Measurements from ENCODE around the gene DZIP1L.

DZIP1L gene

GRCh38 chr3:138068046-138068445, 47.4 kb downstream of the DZIP1L start:
- no peak for DNase-seq (ENCODE audit: low read depth, low spot score)

- no peak for DNase-seq (ENCODE audit: low read depth, low spot score)
These were observed 48.4 kb downstream of the DZIP1L start for GRCh38 chr3:138066972-138067371.

- no peak for DNase-seq (ENCODE audit: low read depth, low spot score)
These were observed 49.0 kb downstream of the DZIP1L start for GRCh38 chr3:138066383-138066782.

GRCh38 chr3:138065949-138066348, 49.5 kb downstream of the DZIP1L start:
- DNase-seq (ENCODE audit: low read depth, low spot score) = no peak

GRCh38 chr3:138063416-138063815, 52.0 kb downstream of the DZIP1L start:
- no peak for DNase-seq (ENCODE audit: low read depth, low spot score)

GRCh38 chr3:138062626-138063025, 52.8 kb downstream of the DZIP1L start:
- no peak for DNase-seq (ENCODE audit: low read depth, low spot score)

GRCh38 chr3:138062037-138062436, 53.4 kb downstream of the DZIP1L start:
- DNase-seq (ENCODE audit: low read depth, low spot score) = no peak

- DNase-seq (ENCODE audit: low read depth, low spot score) = no peak
These were observed 54.6 kb downstream of the DZIP1L start for GRCh38 chr3:138060792-138061191.

GRCh38 chr3:138059261-138059660, 56.1 kb downstream of the DZIP1L start:
- DNase-seq (ENCODE audit: low read depth, low spot score) = no peak

- DNase-seq (ENCODE audit: low read depth, low spot score) = no peak
These were observed 58.0 kb downstream of the DZIP1L start for GRCh38 chr3:138057384-138057783.

GRCh38 chr3:138054057-138054456, 61.4 kb downstream of the DZIP1L start:
- no peak for DNase-seq (ENCODE audit: low read depth, low spot score)

GRCh38 chr3:138051947-138052802, 63.2 kb downstream of the DZIP1L start:
- DNase-seq (ENCODE audit: low read depth, low spot score) = peak; percentile 59

GRCh38 chr3:138049157-138049919, 66.1 kb downstream of the DZIP1L start:
- DNase-seq (ENCODE audit: low read depth, low spot score) = no peak

GRCh38 chr3:138047596-138048158, 67.7 kb downstream of the DZIP1L start:
- DNase-seq (ENCODE audit: low read depth, low spot score) = no peak

GRCh38 chr3:138046955-138047354, 68.5 kb downstream of the DZIP1L start:
- DNase-seq (ENCODE audit: low read depth, low spot score) = no peak

GRCh38 chr3:138046085-138046484, 69.3 kb downstream of the DZIP1L start:
- no peak for DNase-seq (ENCODE audit: low read depth, low spot score)

GRCh38 chr3:138043266-138044029, 72.0 kb downstream of the DZIP1L start:
- DNase-seq (ENCODE audit: low read depth, low spot score) = no peak

GRCh38 chr3:138042043-138042442, 73.4 kb downstream of the DZIP1L start:
- DNase-seq (ENCODE audit: low read depth, low spot score) = no peak

- no peak for DNase-seq (ENCODE audit: low read depth, low spot score)
These were observed 76.5 kb downstream of the DZIP1L start for GRCh38 chr3:138038725-138039462.

GRCh38 chr3:138036572-138036971, 78.8 kb downstream of the DZIP1L start:
- no peak for DNase-seq (ENCODE audit: low read depth, low spot score)

GRCh38 chr3:138034918-138035317, 80.5 kb downstream of the DZIP1L start:
- no peak for DNase-seq (ENCODE audit: low read depth, low spot score)
